Measurements from ENCODE around the gene CREBZF. TPM values are rescaled to one million over a fixed set of nuclear protein-coding genes. Genes with fewer than 3 reads are reported as not detected.

The CREBZF gene
- total and polyA plus RNA-seq, 7 experiments from 2014 or later, result 13.0 to 114 (median 59.0) TPM

DNA sequence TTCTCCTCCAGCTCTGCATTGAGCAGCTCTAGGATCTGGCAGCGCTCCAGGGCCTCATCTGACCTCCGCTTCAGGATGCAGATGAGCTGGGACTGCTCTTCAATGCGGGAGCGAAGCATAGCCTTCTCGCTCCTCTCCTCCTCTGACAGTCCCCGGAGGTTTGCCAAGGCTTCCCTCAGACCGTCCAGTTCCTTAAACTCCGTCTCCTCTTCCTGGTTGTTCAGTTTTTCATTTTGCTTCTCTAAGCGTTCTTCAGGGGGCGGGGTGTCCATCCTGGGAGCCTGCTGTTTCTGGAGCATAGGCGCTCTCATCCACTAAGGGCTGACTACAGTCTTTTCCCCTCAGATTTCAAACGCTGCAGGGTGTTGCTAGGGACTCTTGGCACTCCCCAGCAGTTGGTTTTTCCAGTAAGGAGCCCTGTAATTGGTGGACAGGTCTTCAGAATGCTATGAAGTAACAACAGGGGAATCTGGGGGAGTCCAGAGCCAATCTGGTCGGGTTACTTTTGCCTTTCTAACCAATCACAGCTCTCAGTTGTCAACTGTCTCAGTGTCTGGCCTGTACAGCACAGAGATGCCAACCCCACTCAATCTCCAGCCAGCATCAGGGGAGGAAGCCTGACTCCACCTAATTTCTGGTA, 21.0 kb upstream of the CREBZF start, which contains the start of gene CCDC89:
Gene CCDC89 (minus strand): TSS at position 376 of the 640 bp plus-strand sequence. CDS start 65 bp downstream, at position 311.
- Mint-ChIP-seq H3K27me3 (peaks cover 0 to 3% (median 0%) of the 10 kb centered on the region in 5 donors), H3K4me1 (peaks cover 10 to 28% (median 14%) of the 10 kb centered on the region in 7 donors), H3K36me3 (peaks cover 0 to 18% (median 8%) of the 10 kb centered on the region in 5 donors), H3K4me3 (peak within 1 kb of the TSS in 2 of 10 donors; percentile 12 to 29), H3K27ac (peak within 1 kb of the TSS in 4 of 9 donors; percentile 3 to 87 (median 46)), H3K9me3 (no peaks in the 10 kb centered on the region)
- Histone ChIP-seq H3K4me3 (ENCODE audit: low read length) (no peak within 1 kb of the TSS), H3K36me3 (ENCODE audit: control insufficient read depth in 2 of 3, insufficient read depth in 3 of 3, low read length in 3 of 3) (no peaks in the 10 kb centered on the region), H3K27me3 (ENCODE audit: control insufficient read depth in 2 of 2, insufficient read depth in 2 of 2, low read length in 2 of 2) (no peaks in the 10 kb centered on the region), H3K27ac (ENCODE audit: low read depth, low read length) (no peak within 1 kb of the TSS), H3K9me3 (ENCODE audit: control insufficient read depth in 2 of 3, low read length in 3 of 3) (no peaks in the 10 kb centered on the region), H3K4me1 (ENCODE audit: control insufficient read depth in 2 of 2, insufficient read depth in 2 of 2, low read length in 2 of 2) (no peaks in the 10 kb centered on the region)
- no peak for ATAC-seq
- ChIA-PET CTCF (no interaction called here), POLR2A (interaction anchor here (1.6 kb wide), 1 partner anchor 21 kb away, joined by 4 read pairs; the partner anchor contains the start of gene CREBZF)
- intact Hi-C loops (cut with micrococcal nuclease), result no loop called here
- no peak for DNase-seq

DNA sequence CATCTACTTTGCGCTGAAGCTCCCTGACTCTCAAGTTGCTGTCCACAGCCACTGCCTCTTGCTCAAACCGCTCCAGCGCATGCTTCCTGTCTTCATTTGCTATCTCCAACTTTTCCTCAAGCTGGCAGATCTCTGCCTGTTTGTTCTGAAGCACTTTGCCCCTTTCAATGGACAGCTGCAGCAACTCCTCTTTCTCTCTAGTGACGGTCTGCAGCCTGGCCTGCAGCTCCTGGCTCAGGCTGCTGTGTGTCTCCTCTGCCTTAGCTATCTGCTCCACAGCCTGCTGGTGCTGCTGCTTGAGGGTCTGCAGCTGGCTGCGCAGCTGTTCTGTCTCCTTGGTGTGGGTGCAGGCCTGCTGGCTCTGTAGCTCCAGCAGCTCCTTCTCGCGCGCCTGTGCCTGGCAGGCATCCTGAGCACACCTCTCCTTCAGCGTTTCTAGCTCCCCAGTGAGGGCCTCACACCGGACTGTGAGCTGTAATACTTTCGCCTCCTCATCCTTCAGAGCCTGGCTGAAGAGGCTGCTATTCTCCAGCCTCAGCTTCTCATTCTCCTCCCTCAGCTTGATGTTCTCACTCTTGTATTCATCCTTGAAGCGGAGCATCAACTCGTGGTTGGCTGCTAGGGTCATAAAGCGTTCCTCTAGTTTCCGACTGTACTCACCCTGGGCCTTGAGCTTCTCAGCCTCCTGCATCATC, 20.3 kb upstream of the CREBZF start:
- H3K27ac Mint-ChIP-seq, result peak overlapping the region in 4 of 9 donors; percentile 3 to 87 (median 46)
- CTCF ChIA-PET, result no interaction called here

DNA sequence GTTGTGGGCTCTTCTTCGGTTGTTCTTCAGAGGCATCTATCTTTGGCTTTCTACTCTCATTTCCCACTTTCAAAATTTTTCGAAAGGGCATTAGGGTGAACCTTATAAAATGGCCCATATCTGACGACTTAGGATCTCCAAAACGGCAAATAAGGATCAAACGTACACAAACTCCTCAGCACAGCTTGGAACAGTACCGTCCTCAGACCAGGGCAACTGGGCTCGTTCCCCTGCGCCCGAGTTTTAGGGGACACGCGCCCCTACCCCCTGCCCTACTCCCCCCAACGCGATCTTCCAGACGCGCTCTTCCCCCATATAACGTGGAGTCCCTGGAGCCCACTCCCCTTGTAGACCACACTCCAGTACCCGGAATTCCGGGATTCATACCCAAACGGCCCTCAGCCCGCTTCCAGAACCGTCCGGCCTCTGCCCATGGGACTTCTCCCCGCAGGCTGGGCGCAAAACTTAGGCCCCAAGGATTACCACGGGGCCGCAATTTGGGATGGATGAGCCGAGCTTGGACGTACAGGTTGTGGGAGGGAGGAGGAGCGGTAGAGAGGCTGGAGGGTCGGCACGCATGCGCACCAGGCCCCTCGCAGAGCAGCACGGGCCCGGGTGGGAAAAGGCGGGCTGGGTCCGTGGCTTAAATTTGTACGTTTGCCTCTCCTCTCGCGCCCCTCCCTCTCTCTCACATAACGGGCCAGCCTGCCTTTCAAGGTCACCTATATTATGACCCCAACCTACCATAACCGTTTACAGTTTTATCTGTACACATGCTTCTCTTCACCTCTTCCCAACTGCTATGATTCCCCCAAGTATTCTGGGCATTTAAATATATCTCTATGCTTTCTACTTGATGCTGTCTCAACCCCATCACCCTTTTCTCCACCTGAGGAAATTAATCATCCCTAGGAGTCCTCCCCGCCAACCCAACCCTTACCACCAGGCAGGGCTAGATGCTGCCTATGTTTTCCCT, 17.7 kb upstream of the CREBZF start:
- H3K4me1 Mint-ChIP-seq, result peaks cover 10 to 28% (median 14%) of the 10 kb centered on the region in 7 donors
- Histone ChIP-seq H3K4me1 (ENCODE audit: control insufficient read depth in 2 of 2, insufficient read depth in 2 of 2, low read length in 2 of 2) (no peaks in the 10 kb centered on the region), H3K27ac (ENCODE audit: low read depth, low read length) (peak overlapping the region; percentile 75), H3K36me3 (ENCODE audit: control insufficient read depth in 2 of 3, insufficient read depth in 3 of 3, low read length in 3 of 3) (no peaks in the 10 kb centered on the region), H3K9me3 (ENCODE audit: control insufficient read depth in 2 of 3, low read length in 3 of 3) (no peaks in the 10 kb centered on the region), H3K27me3 (ENCODE audit: control insufficient read depth in 2 of 2, insufficient read depth in 2 of 2, low read length in 2 of 2) (no peaks in the 10 kb centered on the region), H3K4me3 (ENCODE audit: low read length) (peak overlapping the region; percentile 82)
- peaks cover 0 to 2% (median 0%) of the 10 kb centered on the region in 11 donors for H3K9me3 Mint-ChIP-seq
- ATAC-seq, result peak; percentile 78
- H3K4me3 Mint-ChIP-seq, result peak overlapping the region; percentile 78 to 92 (median 88)
- intact Hi-C loops (cut with micrococcal nuclease), result loop anchor here (1.0 kb wide), 3 partner anchors 17 to 144 kb away; partner anchors contain the start of gene CREBZF (in 1 of the 2)
- peaks cover 0 to 24% (median 4%) of the 10 kb centered on the region in 5 donors for H3K27me3 Mint-ChIP-seq
- H3K27ac Mint-ChIP-seq, result peak overlapping the region; percentile 60 to 93 (median 81)
- POLR2A ChIA-PET, result interaction anchor here (0.6 kb wide), 1 partner anchor 898 kb away, joined by 4 read pairs; no protein-coding TSS in a partner anchor
- CTCF ChIA-PET, result interaction anchor here (0.6 kb wide), 1 partner anchor 373 kb away, joined by 3 read pairs; no protein-coding TSS in a partner anchor
- peaks cover 0 to 5% (median 0%) of the 10 kb centered on the region in 5 donors for H3K36me3 Mint-ChIP-seq
- DNase-seq, result peak; percentile 27 to 66 (median 43)

More for the DNA sequence above, 20.3 kb upstream of the CREBZF start:
- intact Hi-C loops (cut with micrococcal nuclease), result no loop called here
- Mint-ChIP-seq H3K36me3 (peaks cover 0 to 12% (median 6%) of the 10 kb centered on the region in 5 donors), H3K4me1 (peaks cover 10 to 28% (median 14%) of the 10 kb centered on the region in 7 donors), H3K9me3 (peaks cover 0 to 2% (median 0%) of the 10 kb centered on the region in 11 donors), H3K27me3 (peaks cover 0 to 8% (median 2%) of the 10 kb centered on the region in 5 donors), H3K4me3 (peak overlapping the region in 2 of 10 donors; percentile 12 to 29)
- no peaks in the 10 kb centered on the region for H3K4me1 ChIP-seq (ENCODE audit: control insufficient read depth in 2 of 2, insufficient read depth in 2 of 2, low read length in 2 of 2)
- POLR2A ChIA-PET, result interaction anchor here (0.6 to 1.6 kb wide), 2 partner anchors 21 to 124 kb away, joined by 4 to 8 read pairs; partner anchors contain the start of gene CREBZF
- H3K27me3 ChIP-seq (ENCODE audit: control insufficient read depth in 2 of 2, insufficient read depth in 2 of 2, low read length in 2 of 2), result no peaks in the 10 kb centered on the region
- H3K9me3 ChIP-seq (ENCODE audit: control insufficient read depth in 2 of 3, low read length in 3 of 3), result no peaks in the 10 kb centered on the region
- H3K36me3 ChIP-seq (ENCODE audit: control insufficient read depth in 2 of 3, insufficient read depth in 3 of 3, low read length in 3 of 3), result no peaks in the 10 kb centered on the region
- ATAC-seq, result no peak
- no peak for DNase-seq
- H3K4me3 ChIP-seq (ENCODE audit: low read length), result no peak overlapping the region
- no peak overlapping the region for H3K27ac ChIP-seq (ENCODE audit: low read depth, low read length)

DNA sequence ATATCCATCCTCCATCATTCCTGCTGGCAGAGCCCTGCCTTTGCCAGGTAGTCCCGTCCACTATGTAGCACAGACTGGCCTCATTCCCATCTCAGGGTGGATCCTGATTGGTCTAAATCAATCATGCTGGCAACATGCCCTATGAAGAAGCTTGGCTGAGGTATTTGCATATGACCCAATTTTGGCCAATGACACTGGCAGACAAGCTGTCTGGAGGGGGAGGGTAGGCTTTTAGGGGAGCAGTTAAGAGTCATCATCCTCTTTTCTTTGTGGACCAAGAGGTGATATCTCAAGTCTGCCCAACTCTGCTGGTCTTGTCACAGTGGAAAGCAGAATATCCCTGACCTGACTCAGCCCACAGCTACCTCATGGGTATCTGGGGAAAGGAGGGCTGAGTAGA, 16.0 kb upstream of the CREBZF start:
- H3K4me3 ChIP-seq (ENCODE audit: low read length), result no peak overlapping the region
- no peak overlapping the region for H3K27ac Mint-ChIP-seq
- peaks cover 0 to 24% (median 4%) of the 10 kb centered on the region in 5 donors for H3K27me3 Mint-ChIP-seq
- DNase-seq, result no peak
- no peaks in the 10 kb centered on the region for H3K9me3 ChIP-seq (ENCODE audit: control insufficient read depth in 2 of 3, low read length in 3 of 3)
- H3K27ac ChIP-seq (ENCODE audit: low read depth, low read length), result no peak overlapping the region
- H3K4me1 Mint-ChIP-seq, result peaks cover 10 to 27% (median 14%) of the 10 kb centered on the region in 7 donors
- no peak overlapping the region for H3K4me3 Mint-ChIP-seq
- peak; percentile 20 for ATAC-seq
- H3K27me3 ChIP-seq (ENCODE audit: control insufficient read depth in 2 of 2, insufficient read depth in 2 of 2, low read length in 2 of 2), result no peaks in the 10 kb centered on the region
- H3K36me3 ChIP-seq (ENCODE audit: control insufficient read depth in 2 of 3, insufficient read depth in 3 of 3, low read length in 3 of 3), result no peaks in the 10 kb centered on the region
- POLR2A ChIA-PET, result interaction anchor here (1.5 to 1.8 kb wide), 2 partner anchors 16 to 33 kb away, joined by 4 to 6 read pairs; partner anchors contain the start of genes CREBZF and TMEM126A
- H3K36me3 Mint-ChIP-seq, result peaks cover 0 to 5% (median 0%) of the 10 kb centered on the region in 5 donors
- H3K4me1 ChIP-seq (ENCODE audit: control insufficient read depth in 2 of 2, insufficient read depth in 2 of 2, low read length in 2 of 2), result no peaks in the 10 kb centered on the region
- H3K9me3 Mint-ChIP-seq, result peaks cover 0 to 2% (median 0%) of the 10 kb centered on the region in 11 donors
- intact Hi-C loops (cut with micrococcal nuclease), result no loop called here
- CTCF ChIA-PET, result no interaction called here

DNA sequence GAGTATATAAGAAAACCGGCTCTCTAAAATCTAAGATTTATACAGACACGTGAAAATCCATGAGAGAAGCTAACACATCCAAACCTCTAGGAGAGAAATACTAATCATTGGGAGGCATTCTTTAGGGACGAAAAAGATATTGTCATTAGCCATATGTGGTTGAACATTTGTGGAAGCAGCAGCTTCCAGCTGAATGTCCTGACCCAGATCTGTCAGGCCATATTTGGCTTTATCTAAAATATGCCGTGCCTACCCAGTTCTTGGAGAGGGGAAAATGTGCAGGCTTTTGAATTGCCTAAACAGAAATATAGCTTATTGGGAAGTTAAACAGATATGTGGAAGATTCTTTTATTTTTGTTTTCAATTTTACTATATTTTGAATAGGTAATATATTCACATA, 14.6 kb upstream of the CREBZF start:
- H3K36me3 ChIP-seq (ENCODE audit: control insufficient read depth in 2 of 3, insufficient read depth in 3 of 3, low read length in 3 of 3), result no peaks in the 10 kb centered on the region
- peaks cover 0 to 26% (median 4%) of the 10 kb centered on the region in 5 donors for H3K27me3 Mint-ChIP-seq
- peaks cover 0 to 4% (median 0%) of the 10 kb centered on the region in 5 donors for H3K36me3 Mint-ChIP-seq
- no peak overlapping the region for H3K27ac ChIP-seq (ENCODE audit: low read depth, low read length)
- DNase-seq, result no peak
- no peak overlapping the region for H3K27ac Mint-ChIP-seq
- peaks cover 10 to 19% (median 14%) of the 10 kb centered on the region in 7 donors for H3K4me1 Mint-ChIP-seq
- no peak overlapping the region for H3K4me3 ChIP-seq (ENCODE audit: low read length)
- peaks cover 0 to 4% (median 0%) of the 10 kb centered on the region in 11 donors for H3K9me3 Mint-ChIP-seq
- no peak for ATAC-seq
- no peak overlapping the region for H3K4me3 Mint-ChIP-seq
- intact Hi-C loops (cut with micrococcal nuclease), result no loop called here
- H3K9me3 ChIP-seq (ENCODE audit: control insufficient read depth in 2 of 3, low read length in 3 of 3), result no peaks in the 10 kb centered on the region
- POLR2A ChIA-PET, result interaction anchor here (1.2 kb wide), 1 partner anchor 11 kb away, joined by 4 read pairs; no protein-coding TSS in a partner anchor
- CTCF ChIA-PET, result interaction anchor here (0.8 kb wide), 2 partner anchors 130 to 517 kb away, joined by 3 read pairs; no protein-coding TSS in a partner anchor
- H3K27me3 ChIP-seq (ENCODE audit: control insufficient read depth in 2 of 2, insufficient read depth in 2 of 2, low read length in 2 of 2), result no peaks in the 10 kb centered on the region
- no peaks in the 10 kb centered on the region for H3K4me1 ChIP-seq (ENCODE audit: control insufficient read depth in 2 of 2, insufficient read depth in 2 of 2, low read length in 2 of 2)
